Fibroblast of skin of left biceps (primary cell): ENCODE data around the gene ZC3HAV1L.
"Not testable (repeated sequence)": the region's sequence is repeated elsewhere in the genome, so short reads cannot be mapped to it uniquely, and the experiment has no call there.

Source experiments
- DNase-seq, 2 experiments: peaks; one replicate each; pipeline ENCODE4 v3.0.0-alpha.2; 2013; ENCODE audit warnings: low read depth in 2 of 2

Gene ZC3HAV1L, protein sequence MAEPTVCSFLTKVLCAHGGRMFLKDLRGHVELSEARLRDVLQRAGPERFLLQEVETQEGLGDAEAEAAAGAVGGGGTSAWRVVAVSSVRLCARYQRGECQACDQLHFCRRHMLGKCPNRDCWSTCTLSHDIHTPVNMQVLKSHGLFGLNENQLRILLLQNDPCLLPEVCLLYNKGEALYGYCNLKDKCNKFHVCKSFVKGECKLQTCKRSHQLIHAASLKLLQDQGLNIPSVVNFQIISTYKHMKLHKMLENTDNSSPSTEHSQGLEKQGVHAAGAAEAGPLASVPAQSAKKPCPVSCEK

DNA sequence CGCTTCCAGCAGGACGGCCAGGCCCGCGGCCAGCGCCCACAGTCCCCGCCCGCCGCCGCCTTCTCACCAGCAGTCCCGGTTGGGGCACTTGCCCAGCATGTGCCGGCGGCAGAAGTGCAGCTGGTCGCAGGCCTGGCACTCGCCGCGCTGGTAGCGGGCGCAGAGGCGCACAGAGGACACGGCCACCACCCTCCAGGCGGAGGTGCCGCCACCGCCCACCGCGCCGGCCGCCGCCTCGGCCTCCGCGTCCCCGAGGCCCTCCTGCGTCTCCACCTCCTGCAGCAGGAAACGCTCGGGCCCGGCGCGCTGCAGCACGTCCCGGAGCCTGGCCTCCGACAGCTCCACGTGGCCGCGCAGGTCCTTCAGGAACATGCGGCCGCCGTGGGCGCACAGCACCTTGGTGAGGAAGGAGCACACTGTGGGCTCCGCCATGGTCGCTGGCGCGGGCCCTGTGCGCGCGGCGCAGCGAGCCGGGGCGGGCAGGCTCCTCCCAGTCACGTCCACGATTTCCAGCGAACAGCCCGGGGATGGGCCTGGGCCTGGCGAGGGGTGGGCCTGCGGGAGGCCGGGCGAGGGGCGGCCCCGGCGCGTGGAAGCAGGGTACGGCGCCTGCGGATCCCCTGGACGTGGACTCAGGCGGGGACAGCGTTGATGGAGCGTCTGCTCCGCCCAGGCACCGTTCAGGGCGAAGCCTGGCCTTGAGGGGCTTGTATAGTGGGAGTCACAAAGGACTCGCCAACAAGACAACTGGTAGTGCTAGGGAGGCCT is at the start of gene ZC3HAV1L:
Gene ZC3HAV1L, minus strand, starts transcription at position 457 of the 768 bp plus-strand sequence. Its CDS starts 25 bp downstream, at position 432.
- DNase-seq, result peak; percentile 47 to 60

GRCh38 chr7:139084709-139085108 is 48.9 kb upstream of the ZC3HAV1L start:
- DNase-seq, result no peak

- no peak for DNase-seq
Measured at GRCh38 chr7:139081584-139081983, 45.7 kb upstream of the ZC3HAV1L start.

- DNase-seq, result no peak
Measured at GRCh38 chr7:139080905-139081304, 45.1 kb upstream of the ZC3HAV1L start.

DNA sequence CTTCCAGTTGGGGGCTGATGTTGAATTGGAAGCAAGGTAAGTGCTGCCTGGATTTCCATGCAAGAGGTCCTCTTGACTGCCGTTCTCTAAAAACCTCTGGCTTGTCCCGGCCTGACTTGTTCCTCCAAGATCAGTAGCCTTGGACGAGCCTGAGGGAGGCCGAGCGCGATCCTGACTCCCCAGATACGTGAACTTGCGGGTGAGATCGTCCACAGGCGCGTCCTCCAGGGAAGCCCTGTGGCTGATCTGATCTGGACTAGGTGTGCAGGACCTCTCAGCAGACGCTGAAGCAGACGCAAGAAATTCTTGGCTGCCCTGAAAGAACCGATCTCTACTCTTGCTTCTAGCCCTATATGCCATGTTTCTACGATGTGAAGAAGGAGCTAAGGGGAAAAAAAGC is 44.0 kb upstream of the ZC3HAV1L start:
- no peak for DNase-seq

DNA sequence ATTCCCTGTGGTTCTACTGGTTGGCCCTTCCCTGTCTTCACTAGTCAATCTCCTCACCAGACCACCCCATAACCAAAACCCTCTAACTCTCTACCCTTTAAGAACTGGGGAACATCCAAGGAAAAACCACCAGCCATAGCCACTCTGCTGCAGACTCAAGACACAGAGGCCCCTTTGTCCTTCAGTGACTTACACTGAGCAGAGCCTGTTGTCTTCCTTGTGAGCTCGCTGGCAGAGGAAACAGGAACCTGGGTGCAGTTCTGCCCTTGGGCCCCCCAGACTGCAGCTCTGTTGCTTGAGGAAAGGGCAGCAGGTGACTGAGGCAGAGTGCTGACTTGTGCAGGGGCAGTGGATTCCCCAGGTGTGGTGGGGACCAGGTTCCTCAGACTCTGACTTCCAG is 43.1 kb upstream of the ZC3HAV1L start:
- no peak for DNase-seq

GRCh38 chr7:139078399-139078798 is 42.6 kb upstream of the ZC3HAV1L start:
- DNase-seq, result no peak

GRCh38 chr7:139077706-139078105 is 41.9 kb upstream of the ZC3HAV1L start:
- DNase-seq, result not testable (repeated sequence)

DNA sequence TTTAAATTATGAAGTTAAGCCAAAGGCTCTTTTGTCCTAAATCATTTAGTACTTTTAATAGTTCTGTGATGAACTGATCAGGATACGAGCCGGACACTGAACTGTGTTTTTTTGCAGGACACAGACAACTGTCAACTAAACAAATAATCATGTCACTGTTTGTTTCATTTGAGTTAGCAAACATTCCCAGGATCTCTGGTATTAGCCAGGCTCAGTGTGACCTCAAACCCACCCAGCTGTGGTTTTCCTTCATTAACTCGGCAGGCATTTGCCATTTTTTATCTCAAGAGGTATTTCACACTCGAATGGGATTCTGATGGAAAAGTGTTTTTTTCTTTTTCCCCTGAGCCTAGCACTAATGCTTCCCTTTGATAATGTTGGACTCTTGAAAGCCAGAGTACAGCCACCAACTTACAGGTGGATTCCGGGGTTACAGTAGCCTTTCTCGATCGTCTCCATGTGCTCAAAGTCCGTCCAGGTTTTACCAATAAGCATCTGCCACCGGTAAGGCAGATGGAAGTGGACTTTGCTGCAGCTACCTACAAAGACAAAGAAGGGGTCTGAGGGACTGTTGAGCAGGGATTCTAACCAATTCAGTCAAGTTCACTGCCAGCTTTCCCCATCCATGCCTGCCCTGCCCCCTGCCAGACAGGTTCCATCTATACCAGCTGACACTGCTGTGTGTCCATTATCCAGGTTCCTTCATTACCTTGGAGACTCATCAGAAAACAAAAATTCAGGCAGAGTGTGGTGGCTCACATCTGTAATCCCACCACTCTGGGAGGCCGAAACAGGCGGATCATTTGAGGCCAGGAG is 40.2 kb upstream of the ZC3HAV1L start:
- no peak for DNase-seq

- DNase-seq, result peak; percentile 43 to 60
Measured at GRCh38 chr7:139075031-139075652, 39.3 kb upstream of the ZC3HAV1L start.

- no peak for DNase-seq
Measured at GRCh38 chr7:139072796-139073195, 37.0 kb upstream of the ZC3HAV1L start.

- no peak for DNase-seq
Measured at GRCh38 chr7:139071680-139072079, 35.8 kb upstream of the ZC3HAV1L start.

DNA sequence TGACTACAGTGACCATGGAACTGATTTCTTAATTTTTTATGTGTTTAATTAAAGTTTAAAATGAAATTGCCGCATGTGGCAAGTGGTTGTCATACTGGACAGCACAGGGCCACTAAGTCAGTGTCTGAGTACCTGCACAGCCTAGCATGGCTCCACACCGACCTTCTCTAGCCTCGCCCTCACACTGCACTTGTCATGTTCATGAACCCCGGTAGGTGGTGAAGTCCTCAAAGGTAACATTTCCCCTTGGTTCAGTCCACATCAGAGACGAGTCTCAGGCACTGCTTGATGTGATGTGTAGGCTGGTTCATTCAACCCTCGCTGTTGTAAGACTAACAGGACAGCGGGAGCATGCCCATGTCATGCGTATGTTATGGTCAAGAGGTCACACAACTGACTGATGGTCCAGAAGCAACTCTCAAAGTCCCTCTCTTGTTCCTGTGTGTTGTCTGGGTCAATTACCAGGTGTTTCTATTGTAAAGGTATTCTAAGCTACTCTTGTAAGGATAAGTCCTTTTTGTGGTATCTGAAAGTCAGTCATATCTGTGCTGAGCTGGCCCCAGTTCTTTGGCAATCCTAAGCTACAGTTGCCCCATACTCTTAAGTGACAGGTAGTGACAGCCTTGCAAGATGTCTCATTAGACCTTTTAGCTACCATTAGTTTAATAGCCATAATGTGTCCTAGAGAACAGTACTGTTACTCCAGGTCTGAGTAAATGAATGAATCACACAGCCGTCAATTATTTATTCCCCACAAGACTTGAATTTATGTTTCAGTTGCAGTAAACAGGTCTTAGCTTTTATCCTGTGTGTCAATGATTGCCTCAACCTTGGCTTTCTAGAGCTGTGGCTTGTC is 32.9 kb upstream of the ZC3HAV1L start:
- DNase-seq, result no peak

DNA sequence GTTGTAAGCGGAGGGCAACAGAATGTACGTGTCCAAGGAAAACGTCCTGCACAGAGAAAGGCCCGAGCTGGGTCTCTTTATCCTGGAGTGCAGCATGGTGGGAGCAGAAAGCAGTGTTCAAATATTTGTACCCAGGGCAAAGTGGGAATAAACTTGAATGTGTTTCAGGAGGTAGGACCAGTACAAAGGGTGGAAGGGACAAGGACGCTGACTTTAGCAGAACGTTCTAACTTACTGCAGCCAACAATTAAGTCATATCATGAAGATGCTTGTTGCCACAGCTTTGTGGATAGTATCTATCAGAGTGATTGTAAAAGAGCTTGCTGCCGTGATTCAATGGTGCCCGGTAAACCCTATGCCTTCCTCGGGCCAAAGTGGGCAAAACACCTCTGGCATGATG is 30.5 kb upstream of the ZC3HAV1L start:
- DNase-seq, result no peak

- DNase-seq, result no peak
Measured at GRCh38 chr7:139065323-139065722, 29.5 kb upstream of the ZC3HAV1L start.

DNA sequence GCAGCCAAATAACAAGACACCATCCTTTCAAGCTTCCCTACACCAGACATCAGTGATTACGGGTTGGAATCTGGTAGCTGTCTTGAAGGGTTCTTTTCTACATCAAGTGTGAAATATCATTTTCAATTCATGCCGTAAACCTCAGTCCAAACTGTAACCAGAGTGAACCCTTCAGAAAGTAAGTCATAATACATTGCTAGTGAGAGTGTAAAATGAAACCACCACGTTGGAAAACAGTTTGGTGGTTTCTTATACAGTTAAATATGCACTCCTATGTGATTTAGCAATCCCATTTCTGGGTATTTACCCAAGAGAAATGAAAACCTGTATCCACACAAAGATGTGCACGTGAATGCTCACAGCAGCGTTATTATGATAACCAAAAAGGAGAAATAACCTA is 25.6 kb upstream of the ZC3HAV1L start:
- no peak for DNase-seq

DNA sequence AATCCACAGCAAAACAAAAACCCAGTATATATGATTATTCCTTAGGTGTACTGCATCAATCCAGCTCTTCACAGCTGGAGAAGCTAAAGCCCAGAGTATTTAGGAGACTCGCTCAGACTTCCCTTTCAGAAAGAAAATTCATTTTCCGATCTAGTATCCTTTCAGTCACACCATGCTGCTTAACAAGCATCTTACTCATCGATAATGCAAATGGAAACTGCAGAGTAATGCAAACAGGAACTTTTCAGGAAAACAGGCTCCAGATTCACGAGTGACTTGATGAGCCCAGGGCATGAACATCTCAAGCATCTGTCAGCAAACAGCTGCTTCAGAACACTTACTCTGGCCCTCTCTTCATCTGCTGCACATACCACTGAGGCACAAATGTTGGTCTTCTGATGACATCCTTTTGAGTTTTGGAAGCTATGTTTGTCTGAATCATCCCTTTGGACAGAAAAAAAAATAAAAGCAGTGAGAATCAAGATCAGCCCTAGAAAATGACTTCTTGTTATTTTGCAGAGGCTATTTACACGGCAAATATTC is 24.9 kb upstream of the ZC3HAV1L start:
- DNase-seq, result no peak

DNA sequence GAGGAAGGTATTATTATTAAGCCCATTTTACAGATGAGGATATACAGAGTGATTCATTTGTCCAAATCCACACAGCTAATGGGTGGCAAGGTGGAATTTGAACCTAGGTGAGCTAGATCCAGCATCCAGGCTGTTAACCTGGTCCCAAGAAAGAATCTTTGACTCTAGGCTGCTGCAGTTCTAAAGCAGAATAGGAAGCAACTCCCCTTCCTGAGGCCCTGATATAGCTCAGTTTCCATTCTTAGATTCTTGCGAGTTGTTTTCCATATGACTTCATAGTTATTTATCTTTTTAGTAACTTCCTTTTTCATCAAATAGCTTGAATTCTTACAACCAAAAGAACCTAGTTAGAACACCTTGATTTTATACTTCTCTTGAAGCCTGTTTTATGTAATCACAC is 24.1 kb upstream of the ZC3HAV1L start:
- DNase-seq, result no peak

DNA sequence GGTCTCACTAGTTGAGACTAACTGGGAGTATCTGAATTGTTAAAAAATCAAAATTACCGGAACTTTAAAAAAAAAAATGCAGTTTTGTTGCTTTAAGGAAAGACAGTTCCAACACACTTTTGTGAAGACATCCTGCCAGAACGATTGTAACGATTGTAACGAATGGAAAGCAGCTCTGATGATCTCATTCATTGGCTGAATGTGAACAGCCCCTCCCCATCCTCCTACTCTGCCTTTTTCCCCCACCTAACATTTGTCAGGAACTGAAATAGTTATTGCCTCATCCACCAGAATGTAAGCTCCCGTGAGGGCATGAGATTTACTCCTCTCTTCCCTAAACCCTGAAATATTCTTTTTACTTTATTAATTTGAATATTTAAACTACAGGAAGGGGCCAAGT is 23.1 kb upstream of the ZC3HAV1L start:
- DNase-seq, result peak in 1 of 2 experiments; percentile 42

GRCh38 chr7:139055674-139056073 is 19.8 kb upstream of the ZC3HAV1L start:
- DNase-seq, result no peak

- DNase-seq, result not testable (repeated sequence)
Measured at GRCh38 chr7:139054656-139055055, 18.8 kb upstream of the ZC3HAV1L start.
